MG63 (cell line): Measurements from ENCODE around the gene PTPRE. TPM values are rescaled to one million over a fixed set of nuclear protein-coding genes. Genes with fewer than 3 reads are reported as not detected.

Experiments used
- DNase-seq: peaks from one replicate; pipeline ENCODE4 v3.0.0-alpha.2; 2020
- H3K27me3 ChIP-seq: fragments of 250-450 bp; sonication (Bioruptor Pico); 2 replicates; pipeline ENCODE4 v1.5.1; 2020; ENCODE audit warnings: mild to moderate bottlenecking, moderate library complexity
- H3K36me3 ChIP-seq: fragments of 250-450 bp; sonication (Bioruptor Pico); 2 replicates; pipeline ENCODE4 v1.5.1; 2020; ENCODE audit warnings: mild to moderate bottlenecking, moderate library complexity
- H3K4me3 ChIP-seq: fragments of 250-450 bp; sonication (Bioruptor Pico); 2 replicates; pipeline ENCODE4 v1.5.1; 2020; ENCODE audit warnings: mild to moderate bottlenecking, moderate library complexity
- H3K9me3 ChIP-seq: fragments of 250-450 bp; sonication (Bioruptor Pico); 2 replicates; pipeline ENCODE4 v1.5.1; 2020; ENCODE audit warnings: mild to moderate bottlenecking, moderate library complexity
- total RNA-seq: library from RNA; depleted of rRNA; stranded (reverse); fragments of >200 nt; shearing (Covaris generic); gene quantifications from 2 replicates; pipeline ENCODE4 v1.2.3, GENCODE V29; 2014; ENCODE audit warnings: low replicate concordance

Gene PTPRE
- total RNA-seq, 1 experiment from 2014 or later = 0.86 TPM

GRCh38 chr10:127934383-127934782, 27.5 kb downstream of the PTPRE start:
- DNase-seq = no peak
- Histone ChIP-seq H3K9me3 (no peaks in the 10 kb centered on the region), H3K4me3 (no peak overlapping the region), H3K36me3 (no peaks in the 10 kb centered on the region), H3K27me3 (no peaks in the 10 kb centered on the region)

- H3K27me3 ChIP-seq = no peaks in the 10 kb centered on the region
- H3K4me3 ChIP-seq = no peak overlapping the region
- H3K36me3 ChIP-seq = no peaks in the 10 kb centered on the region
- H3K9me3 ChIP-seq = no peaks in the 10 kb centered on the region
- no peak for DNase-seq
Observed at GRCh38 chr10:127935071-127935561, 28.2 kb downstream of the PTPRE start.

GRCh38 chr10:127937069-127937468, 30.2 kb downstream of the PTPRE start:
- no peak for DNase-seq
- Histone ChIP-seq H3K9me3 (no peaks in the 10 kb centered on the region), H3K4me3 (no peak overlapping the region), H3K27me3 (no peaks in the 10 kb centered on the region), H3K36me3 (no peaks in the 10 kb centered on the region)

- no peaks in the 10 kb centered on the region for H3K36me3 ChIP-seq
- H3K4me3 ChIP-seq = no peak overlapping the region
- H3K27me3 ChIP-seq = no peaks in the 10 kb centered on the region
- H3K9me3 ChIP-seq = no peaks in the 10 kb centered on the region
- DNase-seq = no peak
Observed at GRCh38 chr10:127937915-127938463, 31.1 kb downstream of the PTPRE start.

GRCh38 chr10:127939786-127940330, 33.0 kb downstream of the PTPRE start:
- Histone ChIP-seq H3K4me3 (no peak overlapping the region), H3K27me3 (no peaks in the 10 kb centered on the region), H3K36me3 (no peaks in the 10 kb centered on the region), H3K9me3 (no peaks in the 10 kb centered on the region)
- DNase-seq = no peak

GRCh38 chr10:127940866-127941640, 34.1 kb downstream of the PTPRE start:
- Histone ChIP-seq H3K4me3 (no peak overlapping the region), H3K9me3 (no peaks in the 10 kb centered on the region), H3K27me3 (no peaks in the 10 kb centered on the region), H3K36me3 (no peaks in the 10 kb centered on the region)
- DNase-seq = no peak

- no peaks in the 10 kb centered on the region for H3K9me3 ChIP-seq
- no peak overlapping the region for H3K4me3 ChIP-seq
- DNase-seq = no peak
- H3K27me3 ChIP-seq = no peaks in the 10 kb centered on the region
- no peaks in the 10 kb centered on the region for H3K36me3 ChIP-seq
Observed at GRCh38 chr10:127942811-127943210, 35.9 kb downstream of the PTPRE start.

- no peaks in the 10 kb centered on the region for H3K27me3 ChIP-seq
Observed at GRCh38 chr10:127943336-127943910, 36.5 kb downstream of the PTPRE start.

GRCh38 chr10:127944256-127944655, 37.4 kb downstream of the PTPRE start:
- no peak overlapping the region for H3K4me3 ChIP-seq
- no peak for DNase-seq
- H3K9me3 ChIP-seq = no peaks in the 10 kb centered on the region
- no peaks in the 10 kb centered on the region for H3K36me3 ChIP-seq
- H3K27me3 ChIP-seq = no peaks in the 10 kb centered on the region

More at GRCh38 chr10:127943336-127943910, 36.5 kb downstream of the PTPRE start:
- Histone ChIP-seq H3K9me3 (no peaks in the 10 kb centered on the region), H3K4me3 (no peak overlapping the region), H3K36me3 (no peaks in the 10 kb centered on the region)
- no peak for DNase-seq

GRCh38 chr10:127945341-127945758, 38.4 kb downstream of the PTPRE start:
- DNase-seq = no peak
- H3K4me3 ChIP-seq = no peak overlapping the region
- H3K9me3 ChIP-seq = no peaks in the 10 kb centered on the region
- no peaks in the 10 kb centered on the region for H3K36me3 ChIP-seq
- H3K27me3 ChIP-seq = no peaks in the 10 kb centered on the region

- DNase-seq = no peak
- Histone ChIP-seq H3K9me3 (no peaks in the 10 kb centered on the region), H3K4me3 (no peak overlapping the region), H3K27me3 (no peaks in the 10 kb centered on the region), H3K36me3 (no peaks in the 10 kb centered on the region)
Observed at GRCh38 chr10:127945948-127946711, 39.2 kb downstream of the PTPRE start.

- Histone ChIP-seq H3K27me3 (no peaks in the 10 kb centered on the region), H3K9me3 (no peaks in the 10 kb centered on the region), H3K36me3 (no peaks in the 10 kb centered on the region), H3K4me3 (no peak overlapping the region)
- DNase-seq = no peak
Observed at GRCh38 chr10:127947211-127947610, 40.3 kb downstream of the PTPRE start.

- Histone ChIP-seq H3K36me3 (no peaks in the 10 kb centered on the region), H3K27me3 (no peaks in the 10 kb centered on the region), H3K9me3 (no peaks in the 10 kb centered on the region), H3K4me3 (no peak overlapping the region)
- DNase-seq = no peak
Observed at GRCh38 chr10:127948791-127949190, 41.9 kb downstream of the PTPRE start.

- Histone ChIP-seq H3K4me3 (no peak overlapping the region), H3K27me3 (no peaks in the 10 kb centered on the region), H3K36me3 (no peaks in the 10 kb centered on the region), H3K9me3 (no peaks in the 10 kb centered on the region)
- no peak for DNase-seq
Observed at GRCh38 chr10:127949831-127950230, 42.9 kb downstream of the PTPRE start.

- no peaks in the 10 kb centered on the region for H3K9me3 ChIP-seq
- H3K4me3 ChIP-seq = no peak overlapping the region
- H3K27me3 ChIP-seq = no peaks in the 10 kb centered on the region
- H3K36me3 ChIP-seq = no peaks in the 10 kb centered on the region
- no peak for DNase-seq
Observed at GRCh38 chr10:127951861-127952574, 45.1 kb downstream of the PTPRE start.

GRCh38 chr10:127952575-127952869, 45.6 kb downstream of the PTPRE start:
- Histone ChIP-seq H3K4me3 (no peak overlapping the region), H3K27me3 (no peaks in the 10 kb centered on the region)

More at GRCh38 chr10:127952575-127952869, 45.6 kb downstream of the PTPRE start:
- no peaks in the 10 kb centered on the region for H3K9me3 ChIP-seq
- DNase-seq = no peak
- H3K36me3 ChIP-seq = no peaks in the 10 kb centered on the region
